Stimulated activated naive CD4-positive, alpha-beta T cell treated with Interleukin-2 at 50 U/mL for 16 hours (primary cell): Measurements from ENCODE around the gene PLTP.
"Not testable (repeated sequence)": the region's sequence is repeated elsewhere in the genome, so short reads cannot be mapped to it uniquely, and the experiment has no call there.

Experiments
- DNase-seq: peaks from one replicate; lab custom pipeline; 2025; lab: John Stamatoyannopoulos, UW

PLTP gene

GRCh38 chr20:45919542-45920399, 7.8 kb upstream of the PLTP start:
- no peak for DNase-seq

- no peak for DNase-seq
Observed at GRCh38 chr20:45918779-45919537, 7.0 kb upstream of the PLTP start.

GRCh38 chr20:45918182-45918737, 6.3 kb upstream of the PLTP start:
- DNase-seq, result no peak

GRCh38 chr20:45917790-45918141, 5.8 kb upstream of the PLTP start:
- no peak for DNase-seq

GRCh38 chr20:45913116-45913515, 1.2 kb upstream of the PLTP start:
- no peak for DNase-seq

GRCh38 chr20:45912344-45912682, 358 bp upstream of the PLTP start:
- no peak for DNase-seq

GRCh38 chr20:45910670-45911485, 1.1 kb downstream of the PLTP start:
- peak; percentile 90 for DNase-seq

GRCh38 chr20:45909817-45910669, 1.9 kb downstream of the PLTP start:
- no peak for DNase-seq

GRCh38 chr20:45909336-45909808, 2.6 kb downstream of the PLTP start:
- no peak for DNase-seq

- DNase-seq, result no peak
Observed at GRCh38 chr20:45908084-45908483, 3.9 kb downstream of the PLTP start.

- no peak for DNase-seq
Observed at GRCh38 chr20:45907219-45907948, 4.6 kb downstream of the PLTP start.

- no peak for DNase-seq
Observed at GRCh38 chr20:45905505-45906079, 6.4 kb downstream of the PLTP start.

- DNase-seq, result no peak
Observed at GRCh38 chr20:45904583-45905504, 7.1 kb downstream of the PLTP start.

GRCh38 chr20:45902199-45902701, 9.7 kb downstream of the PLTP start:
- no peak for DNase-seq

- DNase-seq, result not testable (repeated sequence)
Observed at GRCh38 chr20:45901332-45901731, 10.6 kb downstream of the PLTP start.

- DNase-seq, result no peak
Observed at GRCh38 chr20:45899046-45899835, 12.7 kb downstream of the PLTP start.

- no peak for DNase-seq
Observed at GRCh38 chr20:45898285-45898684, 13.7 kb downstream of the PLTP start.

- DNase-seq, result no peak
Observed at GRCh38 chr20:45897692-45898091, 14.3 kb downstream of the PLTP start.
